SH-SY5Y (cell line): Measurements from ENCODE around the gene RARS1.

Experiments
- GATA2 ChIP-seq: IDR thresholded peaks from 2 replicates; pipeline ENCODE4 v1.6.1; 2011; ENCODE audit warnings: mild to moderate bottlenecking, low read depth, low read length
- GATA3 ChIP-seq: IDR thresholded peaks from 2 replicates; pipeline ENCODE4 v1.6.1; 2011; ENCODE audit warnings: low read depth, mild to moderate bottlenecking, low read length, moderate library complexity

- TF ChIP-seq GATA3: no peak
- no peak for TF ChIP-seq GATA2
Measured at GRCh38 chr5:168447808-168448207, 38.5 kb upstream of the RARS1 start.
